ENCODE measurements around the gene FNDC3B. TPM values are rescaled to one million over a fixed set of nuclear protein-coding genes. Genes with fewer than 3 reads are reported as not detected.

The FNDC3B gene
- total and polyA plus RNA-seq, 4 donors, result 13.3 to 175 (median 100) TPM

DNA sequence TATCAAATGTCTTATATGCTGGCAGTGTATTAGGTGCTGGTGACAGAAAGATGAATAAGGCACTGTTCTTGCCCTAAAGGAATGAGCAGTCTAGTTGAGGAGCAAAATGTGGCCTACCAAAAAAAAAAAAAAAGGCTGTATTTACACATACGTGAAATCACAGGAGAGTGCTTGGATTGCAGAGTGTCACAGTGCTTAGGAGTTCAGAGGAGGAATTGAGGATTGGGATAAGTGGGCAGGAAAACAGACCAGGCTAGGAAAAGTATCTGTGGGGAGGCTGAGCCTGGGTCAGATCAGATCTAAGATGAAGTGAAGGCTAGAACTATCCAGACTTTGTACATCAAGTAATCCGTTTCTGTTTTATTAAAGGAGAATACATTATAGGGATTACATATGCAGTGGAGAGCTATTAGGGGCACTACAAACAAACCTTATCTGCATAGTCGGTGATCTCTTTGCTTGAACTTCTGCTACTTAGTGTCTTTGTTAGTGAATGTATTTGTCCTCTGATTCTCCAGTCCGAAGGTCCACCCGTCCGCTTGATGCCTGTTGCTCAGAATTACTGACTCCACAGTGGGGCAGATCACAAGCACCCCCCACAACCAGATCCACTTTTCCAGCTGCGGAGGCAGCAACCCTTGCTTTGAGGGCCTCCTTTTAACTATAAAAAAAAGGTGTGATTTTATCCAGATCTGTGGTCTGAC is 80.0 kb downstream of the FNDC3B start:
- Histone ChIP-seq H3K9ac (ENCODE audit: insufficient read depth in 1 of 2, low read length in 2 of 2) (no peak overlapping the region), H3K9me3 (ENCODE audit: control insufficient read depth in 4 of 4, insufficient read depth in 3 of 4, low read length in 3 of 4) (no peaks in the 10 kb centered on the region), H3K4me1 (ENCODE audit: control insufficient read depth in 5 of 5, insufficient read depth in 5 of 5, low read length in 5 of 5) (peaks cover 4 to 24% (median 13%) of the 10 kb centered on the region in 5 donors), H3K27ac (ENCODE audit: low read depth in 1 of 2, low read length in 1 of 2) (no peak overlapping the region), H3K27me3 (ENCODE audit: control insufficient read depth in 3 of 3, insufficient read depth in 3 of 3, low read length in 2 of 3) (no peaks in the 10 kb centered on the region), H3K4me3 (no peak overlapping the region), H3K36me3 (ENCODE audit: control insufficient read depth in 4 of 4, insufficient read depth in 4 of 4, low read length in 4 of 4) (peaks cover 6 to 23% (median 9%) of the 10 kb centered on the region in 4 donors)
- TF ChIP-seq, protein P1, sequence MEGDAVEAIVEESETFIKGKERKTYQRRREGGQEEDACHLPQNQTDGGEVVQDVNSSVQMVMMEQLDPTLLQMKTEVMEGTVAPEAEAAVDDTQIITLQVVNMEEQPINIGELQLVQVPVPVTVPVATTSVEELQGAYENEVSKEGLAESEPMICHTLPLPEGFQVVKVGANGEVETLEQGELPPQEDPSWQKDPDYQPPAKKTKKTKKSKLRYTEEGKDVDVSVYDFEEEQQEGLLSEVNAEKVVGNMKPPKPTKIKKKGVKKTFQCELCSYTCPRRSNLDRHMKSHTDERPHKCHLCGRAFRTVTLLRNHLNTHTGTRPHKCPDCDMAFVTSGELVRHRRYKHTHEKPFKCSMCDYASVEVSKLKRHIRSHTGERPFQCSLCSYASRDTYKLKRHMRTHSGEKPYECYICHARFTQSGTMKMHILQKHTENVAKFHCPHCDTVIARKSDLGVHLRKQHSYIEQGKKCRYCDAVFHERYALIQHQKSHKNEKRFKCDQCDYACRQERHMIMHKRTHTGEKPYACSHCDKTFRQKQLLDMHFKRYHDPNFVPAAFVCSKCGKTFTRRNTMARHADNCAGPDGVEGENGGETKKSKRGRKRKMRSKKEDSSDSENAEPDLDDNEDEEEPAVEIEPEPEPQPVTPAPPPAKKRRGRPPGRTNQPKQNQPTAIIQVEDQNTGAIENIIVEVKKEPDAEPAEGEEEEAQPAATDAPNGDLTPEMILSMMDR (IDR thresholded peaks at IDR 0.05; ENCODE audit: control extremely low read depth, extremely low read depth), result no peak
- no peak for DNase-seq
- no peak for ATAC-seq (ENCODE audit: insufficient read depth, low FRiP score)
- WGBS, 2 donors, result 78 to 82% methylated on average over 7 of the region's 7 CpGs

DNA sequence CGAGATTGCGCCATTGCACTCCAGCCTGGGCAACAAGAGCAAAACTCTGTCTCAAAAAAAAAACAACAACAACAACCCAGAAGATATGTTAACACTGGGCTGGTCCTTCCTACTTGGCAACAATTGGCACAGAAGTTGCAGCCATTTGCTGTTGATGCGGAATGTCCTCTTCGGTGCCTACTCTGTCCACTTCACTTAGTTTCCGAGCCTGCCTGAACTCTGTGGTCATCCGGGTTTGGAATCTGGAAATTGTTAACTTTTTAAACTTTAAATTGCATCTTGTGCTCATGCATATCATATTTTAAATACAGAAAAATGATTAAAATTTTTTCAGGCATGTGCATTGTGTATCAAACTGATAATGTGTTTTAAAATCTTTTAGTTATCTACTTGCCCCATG is 81.5 kb downstream of the FNDC3B start:
- DNase-seq (no peak), ATAC-seq (ENCODE audit: insufficient read depth, low FRiP score) (no peak)
- H3K9me3 ChIP-seq (ENCODE audit: control insufficient read depth in 4 of 4, insufficient read depth in 3 of 4, low read length in 3 of 4), result no peaks in the 10 kb centered on the region
- no peaks in the 10 kb centered on the region for H3K27me3 ChIP-seq (ENCODE audit: control insufficient read depth in 3 of 3, insufficient read depth in 3 of 3, low read length in 2 of 3)
- peaks cover 0 to 19% (median 7%) of the 10 kb centered on the region in 4 donors for H3K36me3 ChIP-seq (ENCODE audit: control insufficient read depth in 4 of 4, insufficient read depth in 4 of 4, low read length in 4 of 4)
- WGBS, 2 donors, result 91 to 95% methylated on average over 6 of the region's 6 CpGs
- H3K9ac ChIP-seq (ENCODE audit: insufficient read depth in 1 of 2, low read length in 2 of 2), result no peak overlapping the region
- no peak overlapping the region for H3K4me3 ChIP-seq
- TF ChIP-seq, protein P1 (IDR thresholded peaks at IDR 0.05; ENCODE audit: control extremely low read depth, extremely low read depth), result no peak
- peaks cover 8 to 35% (median 18%) of the 10 kb centered on the region in 5 donors for H3K4me1 ChIP-seq (ENCODE audit: control insufficient read depth in 5 of 5, insufficient read depth in 5 of 5, low read length in 5 of 5)
- H3K27ac ChIP-seq (ENCODE audit: low read depth in 1 of 2, low read length in 1 of 2), result no peak overlapping the region

DNA sequence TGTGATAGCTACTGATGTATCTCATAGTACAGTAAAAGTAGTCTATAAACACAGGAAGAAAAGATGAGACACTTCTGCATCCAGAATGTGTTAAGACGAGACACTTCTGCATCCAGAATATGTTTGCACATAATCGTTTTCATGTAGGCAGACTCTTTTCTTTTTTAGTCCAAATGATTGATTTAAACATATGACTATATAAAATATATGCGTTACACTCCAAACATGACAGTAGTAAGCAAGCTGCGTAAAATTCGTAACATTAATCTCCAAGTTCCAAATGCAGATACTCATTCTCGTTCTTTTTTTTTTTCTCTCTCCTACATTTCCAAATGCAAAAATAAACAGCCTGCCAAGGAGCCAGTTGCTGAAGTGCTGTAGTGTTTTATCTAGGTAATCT is 82.6 kb downstream of the FNDC3B start:
- H3K9ac ChIP-seq (ENCODE audit: insufficient read depth in 1 of 2, low read length in 2 of 2), result no peak overlapping the region
- ATAC-seq (ENCODE audit: insufficient read depth, low FRiP score) (no peak), DNase-seq (no peak)
- H3K27me3 ChIP-seq (ENCODE audit: control insufficient read depth in 3 of 3, insufficient read depth in 3 of 3, low read length in 2 of 3), result no peaks in the 10 kb centered on the region
- 80% methylated on average over 6 of the region's 6 CpGs for WGBS, 2 donors
- H3K4me3 ChIP-seq, result no peak overlapping the region
- no peaks in the 10 kb centered on the region for H3K9me3 ChIP-seq (ENCODE audit: control insufficient read depth in 4 of 4, insufficient read depth in 3 of 4, low read length in 3 of 4)
- peaks cover 0 to 19% (median 5%) of the 10 kb centered on the region in 4 donors for H3K36me3 ChIP-seq (ENCODE audit: control insufficient read depth in 4 of 4, insufficient read depth in 4 of 4, low read length in 4 of 4)
- peaks cover 12 to 45% (median 23%) of the 10 kb centered on the region in 5 donors for H3K4me1 ChIP-seq (ENCODE audit: control insufficient read depth in 5 of 5, insufficient read depth in 5 of 5, low read length in 5 of 5)
- H3K27ac ChIP-seq (ENCODE audit: low read depth in 1 of 2, low read length in 1 of 2), result no peak overlapping the region
- TF ChIP-seq, protein P1 (IDR thresholded peaks at IDR 0.05; ENCODE audit: control extremely low read depth, extremely low read depth), result no peak

Data from lung (tissue), 12 donors.